ENCODE data around the gene COA4.

- no peak for TF ChIP-seq SNAI2 (CRISPR knock-in tag; IDR thresholded peaks at IDR 0.05)
- TF ChIP-seq TCF4 (CRISPR knock-in tag; IDR thresholded peaks at IDR 0.05; ENCODE audit: borderline replicate concordance) = no peak
- no peak for TF ChIP-seq GLIS3 (CRISPR knock-in tag; IDR thresholded peaks at IDR 0.05)
- no peak for TF ChIP-seq ZFP3 (CRISPR knock-in tag; IDR thresholded peaks at IDR 0.05)
- TF ChIP-seq PPARA (CRISPR knock-in tag; IDR thresholded peaks at IDR 0.05; ENCODE audit: borderline replicate concordance) = no peak
- no peak for TF ChIP-seq CSRNP3 (CRISPR knock-in tag; IDR thresholded peaks at IDR 0.05)
- TF ChIP-seq TSHZ2 (CRISPR knock-in tag; IDR thresholded peaks at IDR 0.05) = no peak
- TF ChIP-seq ZNF70 (CRISPR knock-in tag; IDR thresholded peaks at IDR 0.05) = no peak
- no peak for TF ChIP-seq ZC3H10 (CRISPR knock-in tag; IDR thresholded peaks at IDR 0.05)
- TF ChIP-seq PATZ1 (CRISPR knock-in tag; IDR thresholded peaks at IDR 0.05; ENCODE audit: borderline replicate concordance) = no peak
- no peak for TF ChIP-seq ZFP30 (CRISPR knock-in tag; IDR thresholded peaks at IDR 0.05)
- no peak for TF ChIP-seq CREB5 (CRISPR knock-in tag; IDR thresholded peaks at IDR 0.05; ENCODE audit: low read depth)
Measured at GRCh38 chr11:73859671-73860070, 17.0 kb downstream of the COA4 start.

Data from SK-N-SH treated with all-trans-retinoic acid at 6 μM for 48 hours (cell line).